Omental fat pad (tissue), 4 donors: ENCODE data around the gene AHRR. TPM values are rescaled to one million over a fixed set of nuclear protein-coding genes. Genes with fewer than 3 reads are reported as not detected.
"Not testable (repeated sequence)": the region's sequence is repeated elsewhere in the genome, so short reads cannot be mapped to it uniquely, and the experiment has no call there.

ENCODE experiments used
- ATAC-seq: fragments of 150-250 bp; one replicate; pipeline ENCODE4 v1.9.1; 2016; ENCODE audit warnings: mild to moderate bottlenecking, moderate library complexity; ENCODE audit not compliant: low FRiP score
- DNase-seq: peaks from one replicate; pipeline ENCODE4 v3.0.0-alpha.2; 2019; ENCODE audit warnings: low spot score
- total RNA-seq, 4 donors: library from RNA; depleted of rRNA; stranded (reverse); fragments of >200 nt; gene quantifications; one replicate each; pipeline ENCODE4 v1.1.0, GENCODE V29; 2016
- TF ChIP-seq, protein P1 (sequence below), 3 donors: fragments of 450-650 bp; IDR thresholded peaks; one replicate each; pipeline ENCODE4 v1.5.1; 2016 to 2017; ENCODE audit warnings: antibody characterized with exemption in 3 of 3, mild to moderate bottlenecking in 3 of 3, moderate library complexity in 2 of 3

Gene AHRR
- total RNA-seq, 4 donors from 2014 or later: 0.25 to 2.2 (median 1.6) TPM

DNA sequence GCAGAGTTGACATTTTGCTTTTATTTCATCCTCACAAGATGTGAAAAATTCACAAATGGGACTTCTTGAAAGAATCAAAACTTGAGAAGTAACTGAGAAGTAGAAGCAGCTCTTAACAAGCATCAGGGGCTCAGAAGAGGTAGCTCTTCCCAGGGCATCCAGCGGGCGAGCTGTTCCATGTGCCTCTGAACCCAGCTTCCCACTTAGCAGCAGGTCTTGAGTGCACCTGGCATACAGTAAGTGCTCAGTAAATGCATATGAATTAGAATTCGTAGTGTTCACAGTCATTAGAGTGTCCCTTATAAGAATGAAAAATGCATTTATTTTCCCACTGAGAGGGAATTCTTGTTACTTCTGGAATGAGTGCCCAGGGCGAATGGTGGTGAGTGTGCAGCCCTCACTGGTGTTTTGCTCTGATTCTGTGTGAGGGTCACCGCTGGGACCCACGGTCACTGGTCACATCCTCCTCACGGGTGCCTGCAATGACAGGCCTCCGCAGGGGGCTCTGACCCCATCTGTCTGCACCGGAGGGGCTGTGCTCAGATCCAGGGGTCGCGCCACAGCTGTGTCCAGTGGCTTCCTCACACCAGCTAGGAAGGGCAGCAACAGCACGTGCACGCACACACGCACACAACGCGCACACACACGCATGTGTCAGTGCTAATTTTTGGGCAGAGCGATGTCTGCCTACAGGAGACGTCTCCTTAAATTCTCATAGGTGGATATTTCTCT is 148.4 kb downstream of the AHRR start:
- ATAC-seq (no peak), DNase-seq (no peak)
- TF ChIP-seq, protein P1, sequence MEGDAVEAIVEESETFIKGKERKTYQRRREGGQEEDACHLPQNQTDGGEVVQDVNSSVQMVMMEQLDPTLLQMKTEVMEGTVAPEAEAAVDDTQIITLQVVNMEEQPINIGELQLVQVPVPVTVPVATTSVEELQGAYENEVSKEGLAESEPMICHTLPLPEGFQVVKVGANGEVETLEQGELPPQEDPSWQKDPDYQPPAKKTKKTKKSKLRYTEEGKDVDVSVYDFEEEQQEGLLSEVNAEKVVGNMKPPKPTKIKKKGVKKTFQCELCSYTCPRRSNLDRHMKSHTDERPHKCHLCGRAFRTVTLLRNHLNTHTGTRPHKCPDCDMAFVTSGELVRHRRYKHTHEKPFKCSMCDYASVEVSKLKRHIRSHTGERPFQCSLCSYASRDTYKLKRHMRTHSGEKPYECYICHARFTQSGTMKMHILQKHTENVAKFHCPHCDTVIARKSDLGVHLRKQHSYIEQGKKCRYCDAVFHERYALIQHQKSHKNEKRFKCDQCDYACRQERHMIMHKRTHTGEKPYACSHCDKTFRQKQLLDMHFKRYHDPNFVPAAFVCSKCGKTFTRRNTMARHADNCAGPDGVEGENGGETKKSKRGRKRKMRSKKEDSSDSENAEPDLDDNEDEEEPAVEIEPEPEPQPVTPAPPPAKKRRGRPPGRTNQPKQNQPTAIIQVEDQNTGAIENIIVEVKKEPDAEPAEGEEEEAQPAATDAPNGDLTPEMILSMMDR (IDR thresholded peaks at IDR 0.05): no peak

GRCh38 chr5:470961-471749 is 149.6 kb downstream of the AHRR start:
- no peak for ATAC-seq
- no peak for DNase-seq
- TF ChIP-seq, protein P1 (IDR thresholded peaks at IDR 0.05): no peak

DNA sequence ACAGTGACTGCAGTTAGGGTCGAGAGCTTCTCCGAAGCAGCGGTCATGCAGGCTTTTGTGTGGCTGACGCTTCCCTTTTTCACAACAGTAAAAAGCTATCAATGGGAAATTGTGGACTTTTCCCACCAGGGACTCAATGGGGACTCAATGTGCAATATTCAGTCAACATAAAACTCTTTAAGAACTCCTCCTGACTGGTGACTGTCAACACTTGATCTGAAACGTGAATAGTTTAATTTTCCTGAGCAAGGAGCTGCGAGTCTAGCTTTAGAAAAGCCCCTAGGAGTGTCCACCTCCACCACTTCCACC is 150.2 kb downstream of the AHRR start:
- ATAC-seq (no peak), DNase-seq (no peak)
- TF ChIP-seq, protein P1 (IDR thresholded peaks at IDR 0.05): no peak

DNA sequence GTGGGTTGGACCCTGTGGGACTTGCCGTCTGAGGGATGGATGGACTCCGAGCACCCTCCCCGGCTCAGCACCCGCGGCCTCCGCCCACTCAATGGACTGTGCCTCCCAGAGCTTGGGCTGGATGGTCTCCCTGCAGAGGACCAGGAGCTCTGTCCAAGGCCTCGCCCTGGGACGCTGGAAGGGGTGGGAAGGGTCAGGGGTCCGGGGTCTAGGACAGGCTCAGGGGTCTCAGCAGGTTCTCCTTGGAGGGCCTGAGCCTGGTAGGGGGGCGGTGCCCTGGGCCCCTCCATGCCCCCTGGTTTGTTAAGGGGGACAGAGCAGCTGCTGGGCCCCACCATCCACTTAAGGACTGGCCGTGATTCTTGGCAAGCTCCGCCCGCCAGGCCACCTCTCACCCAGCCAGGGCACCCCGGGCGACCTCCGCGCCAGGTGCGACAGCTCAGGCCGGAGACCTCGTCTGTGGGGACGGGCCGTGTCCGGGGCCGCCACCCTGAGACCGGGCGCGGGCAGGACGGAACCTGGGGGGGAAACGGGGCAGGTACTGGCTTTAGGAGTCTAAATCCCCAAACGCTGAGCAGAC is 150.7 kb downstream of the AHRR start:
- ATAC-seq: peak; percentile 1

GRCh38 chr5:472656-473550 is 151.4 kb downstream of the AHRR start:
- TF ChIP-seq, protein P1 (IDR thresholded peaks at IDR 0.05): no peak
- DNase-seq (peak; percentile 54), ATAC-seq (peak; percentile 84)

More for the DNA sequence above, 150.7 kb downstream of the AHRR start:
- no peak for DNase-seq
- TF ChIP-seq, protein P1 (IDR thresholded peaks at IDR 0.05): no peak

DNA sequence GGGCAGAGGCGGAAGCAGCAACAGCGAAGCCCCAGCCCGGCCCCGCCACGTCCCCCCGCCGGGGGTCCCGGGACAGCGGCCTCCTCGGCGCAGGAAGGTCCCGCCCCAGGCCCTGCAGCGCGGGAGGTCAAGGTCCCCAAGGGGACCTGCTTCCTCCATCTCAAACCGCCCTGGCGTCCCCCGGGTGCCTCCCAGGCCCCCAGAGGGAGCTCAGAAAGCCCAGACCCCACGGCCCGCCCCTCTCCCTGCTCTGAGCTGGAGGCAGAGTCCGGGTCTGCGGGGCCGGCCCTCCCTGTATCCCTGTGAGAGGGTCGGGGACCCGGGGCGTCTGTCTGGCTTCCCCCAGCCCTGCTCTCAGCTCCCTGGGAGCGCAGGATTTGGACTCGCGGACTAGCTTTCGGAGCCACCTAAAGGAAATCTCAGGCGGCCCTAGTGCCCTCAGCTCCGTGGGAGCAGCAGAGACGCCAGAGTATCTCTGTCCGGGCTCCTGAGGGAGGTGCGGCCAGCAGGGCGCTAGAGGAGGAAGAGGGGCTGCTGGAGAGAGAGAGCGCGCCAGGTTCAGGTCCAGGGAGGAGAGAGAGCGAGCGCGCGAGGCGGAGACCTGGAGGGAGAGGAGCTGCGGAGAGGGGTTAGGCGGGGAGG is 152.2 kb downstream of the AHRR start:
- ATAC-seq: peak; percentile 35
- TF ChIP-seq, protein P1 (IDR thresholded peaks at IDR 0.05): no peak
- no peak for DNase-seq

DNA sequence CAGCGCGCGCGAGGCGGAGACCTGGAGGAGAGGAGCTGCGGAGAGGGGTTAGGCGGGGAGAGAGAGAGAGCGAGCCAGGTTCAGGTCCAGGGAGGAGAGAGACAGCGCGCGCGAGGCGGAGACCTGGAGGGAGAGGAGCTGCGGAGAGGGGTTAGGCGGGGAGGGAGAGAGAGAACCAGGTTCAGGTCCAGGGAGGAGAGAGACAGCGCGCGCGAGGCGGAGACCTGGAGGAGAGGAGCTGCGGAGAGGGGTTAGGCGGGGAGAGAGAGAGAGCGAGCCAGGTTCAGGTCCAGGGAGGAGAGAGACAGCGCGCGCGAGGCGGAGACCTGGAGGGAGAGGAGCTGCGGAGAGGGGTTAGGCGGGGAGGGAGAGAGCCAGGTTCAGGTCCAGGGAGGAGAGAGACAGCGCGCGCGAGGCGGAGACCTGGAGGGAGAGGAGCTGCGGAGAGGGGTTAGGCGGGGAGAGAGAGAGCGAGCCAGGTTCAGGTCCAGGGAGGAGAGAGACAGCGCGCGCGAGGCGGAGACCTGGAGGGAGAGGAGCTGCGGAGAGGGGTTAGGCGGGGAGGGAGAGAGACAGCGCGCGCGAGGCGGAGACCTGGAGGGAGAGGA is 152.8 kb downstream of the AHRR start:
- ATAC-seq, DNase-seq: not testable (repeated sequence)
